ENCODE data around the gene ITGB2. TPM values are rescaled to one million over a fixed set of nuclear protein-coding genes. Genes with fewer than 3 reads are reported as not detected.
"Not testable (repeated sequence)": the region's sequence is repeated elsewhere in the genome, so short reads cannot be mapped to it uniquely, and the experiment has no call there.

The ITGB2 gene
- total RNA-seq, 1 experiment from 2014 or later, result 1.4 TPM

GRCh38 chr21:44928500-44929241, 8.0 kb upstream of the ITGB2 start:
- H3K4me3 ChIP-seq (ENCODE audit: insufficient read depth, low read depth, low read length); DNase-seq; H3K36me3 ChIP-seq (replicated peaks; ENCODE audit: control insufficient read depth, insufficient read depth, low read length): not testable (repeated sequence)
- H3K27me3 ChIP-seq (ENCODE audit: control insufficient read depth, insufficient read depth, low read length), result peaks cover 81% of the 10 kb centered on the region

GRCh38 chr21:44927587-44928461, 7.1 kb upstream of the ITGB2 start:
- peaks cover 78% of the 10 kb centered on the region for H3K27me3 ChIP-seq (ENCODE audit: control insufficient read depth, insufficient read depth, low read length)

GRCh38 chr21:44927259-44927586, 6.5 kb upstream of the ITGB2 start:
- Histone ChIP-seq H3K27me3 (ENCODE audit: control insufficient read depth, insufficient read depth, low read length) (peaks cover 77% of the 10 kb centered on the region), H3K36me3 (replicated peaks; ENCODE audit: control insufficient read depth, insufficient read depth, low read length) (no peaks in the 10 kb centered on the region), H3K4me3 (ENCODE audit: insufficient read depth, low read depth, low read length) (no peak overlapping the region)
- DNase-seq, result no peak

More at GRCh38 chr21:44927587-44928461, 7.1 kb upstream of the ITGB2 start:
- peak; percentile 79 for DNase-seq
- H3K36me3 ChIP-seq (replicated peaks; ENCODE audit: control insufficient read depth, insufficient read depth, low read length), result no peaks in the 10 kb centered on the region
- H3K4me3 ChIP-seq (ENCODE audit: insufficient read depth, low read depth, low read length), result no peak overlapping the region

- Histone ChIP-seq H3K36me3 (replicated peaks; ENCODE audit: control insufficient read depth, insufficient read depth, low read length) (no peaks in the 10 kb centered on the region), H3K4me3 (ENCODE audit: insufficient read depth, low read depth, low read length) (no peak overlapping the region), H3K27me3 (ENCODE audit: control insufficient read depth, insufficient read depth, low read length) (peaks cover 77% of the 10 kb centered on the region)
- DNase-seq, result peak; percentile 66
Measured at GRCh38 chr21:44926331-44927101, 5.8 kb upstream of the ITGB2 start.

GRCh38 chr21:44925378-44925755, 4.7 kb upstream of the ITGB2 start:
- DNase-seq, result no peak
- Histone ChIP-seq H3K4me3 (ENCODE audit: insufficient read depth, low read depth, low read length) (no peak overlapping the region), H3K27me3 (ENCODE audit: control insufficient read depth, insufficient read depth, low read length) (peaks cover 77% of the 10 kb centered on the region), H3K36me3 (replicated peaks; ENCODE audit: control insufficient read depth, insufficient read depth, low read length) (no peaks in the 10 kb centered on the region)

- no peaks in the 10 kb centered on the region for H3K36me3 ChIP-seq (replicated peaks; ENCODE audit: control insufficient read depth, insufficient read depth, low read length)
- DNase-seq, result no peak
- H3K27me3 ChIP-seq (ENCODE audit: control insufficient read depth, insufficient read depth, low read length), result peaks cover 77% of the 10 kb centered on the region
- H3K4me3 ChIP-seq (ENCODE audit: insufficient read depth, low read depth, low read length), result no peak overlapping the region
Measured at GRCh38 chr21:44924606-44925377, 4.1 kb upstream of the ITGB2 start.

- Histone ChIP-seq H3K4me3 (ENCODE audit: insufficient read depth, low read depth, low read length) (no peak overlapping the region), H3K27me3 (ENCODE audit: control insufficient read depth, insufficient read depth, low read length) (peaks cover 73% of the 10 kb centered on the region), H3K36me3 (replicated peaks; ENCODE audit: control insufficient read depth, insufficient read depth, low read length) (no peaks in the 10 kb centered on the region)
- no peak for DNase-seq
Measured at GRCh38 chr21:44923480-44924084, 2.9 kb upstream of the ITGB2 start.

GRCh38 chr21:44921928-44922327, 1.2 kb upstream of the ITGB2 start:
- Histone ChIP-seq H3K4me3 (ENCODE audit: insufficient read depth, low read depth, low read length) (no peak overlapping the region), H3K27me3 (ENCODE audit: control insufficient read depth, insufficient read depth, low read length) (peaks cover 73% of the 10 kb centered on the region), H3K36me3 (replicated peaks; ENCODE audit: control insufficient read depth, insufficient read depth, low read length) (no peaks in the 10 kb centered on the region)
- no peak for DNase-seq

GRCh38 chr21:44919913-44920693, 596 bp downstream of the ITGB2 start:
- peaks cover 64% of the 10 kb centered on the region for H3K27me3 ChIP-seq (ENCODE audit: control insufficient read depth, insufficient read depth, low read length)
- H3K36me3 ChIP-seq (replicated peaks; ENCODE audit: control insufficient read depth, insufficient read depth, low read length), result no peaks in the 10 kb centered on the region
- DNase-seq, result no peak
- H3K4me3 ChIP-seq (ENCODE audit: insufficient read depth, low read depth, low read length), result no peak overlapping the region; the same call in 1 of the 2 replicates

- DNase-seq, result peak; percentile 79
- no peaks in the 10 kb centered on the region for H3K36me3 ChIP-seq (replicated peaks; ENCODE audit: control insufficient read depth, insufficient read depth, low read length)
- H3K27me3 ChIP-seq (ENCODE audit: control insufficient read depth, insufficient read depth, low read length), result peaks cover 59% of the 10 kb centered on the region
- H3K4me3 ChIP-seq (ENCODE audit: insufficient read depth, low read depth, low read length), result peak overlapping the region; percentile 32; the same call in 1 of the 2 replicates
Measured at GRCh38 chr21:44919111-44919912, 1.4 kb downstream of the ITGB2 start.

GRCh38 chr21:44918581-44919033, 2.1 kb downstream of the ITGB2 start:
- peak; percentile 87 for DNase-seq
- Histone ChIP-seq H3K4me3 (ENCODE audit: insufficient read depth, low read depth, low read length) (peak overlapping the region; percentile 32), H3K36me3 (replicated peaks; ENCODE audit: control insufficient read depth, insufficient read depth, low read length) (no peaks in the 10 kb centered on the region), H3K27me3 (ENCODE audit: control insufficient read depth, insufficient read depth, low read length) (peaks cover 56% of the 10 kb centered on the region)

GRCh38 chr21:44918107-44918470, 2.6 kb downstream of the ITGB2 start:
- no peaks in the 10 kb centered on the region for H3K36me3 ChIP-seq (replicated peaks; ENCODE audit: control insufficient read depth, insufficient read depth, low read length)
- DNase-seq, result no peak
- no peak overlapping the region for H3K4me3 ChIP-seq (ENCODE audit: insufficient read depth, low read depth, low read length)
- H3K27me3 ChIP-seq (ENCODE audit: control insufficient read depth, insufficient read depth, low read length), result peaks cover 52% of the 10 kb centered on the region
